ENCODE results near the gene CHMP3. TPM values are rescaled to one million over a fixed set of nuclear protein-coding genes. Genes with fewer than 3 reads are reported as not detected.

The CHMP3 gene
- total RNA-seq, 1 experiment from 2014 or later, result 129 TPM

- CTCF ChIA-PET, result no interaction called here
These were observed 98.6 kb downstream of the CHMP3 start for GRCh38 chr2:86464652-86465051.

GRCh38 chr2:86461042-86461743, 102.0 kb downstream of the CHMP3 start:
- H3K4me3 ChIP-seq (ENCODE audit: low read depth in 2 of 2, low read length in 2 of 2), result no peak overlapping the region
- BruUV-seq (replicated peaks), result no TSS peak
- H3K4me1 ChIP-seq (ENCODE audit: control insufficient read depth, insufficient read depth, low read length), result no peaks in the 10 kb centered on the region
- intact Hi-C loops (cut with micrococcal nuclease; ENCODE audit: unreplicated experiment) (no loop called here), in situ Hi-C loops (cut with HindIII; ENCODE audit: low pct_unique_long_range_greater_than_20kb, low sequenced_read_pairs) (no loop called here)
- POLR2A ChIA-PET, result no interaction called here
- ATAC-seq, result no peak
- H3K36me3 ChIP-seq (ENCODE audit: control insufficient read depth, insufficient read depth, low read length), result peaks cover 30% of the 10 kb centered on the region
- DNase-seq (ENCODE audit: low read depth, low spot score), result no peak
- H3K9me3 ChIP-seq (ENCODE audit: control insufficient read depth, insufficient read depth, low read depth, low read length), result no peaks in the 10 kb centered on the region
- no peak overlapping the region for H3K27ac ChIP-seq (ENCODE audit: low read length)
- H3K27me3 ChIP-seq (ENCODE audit: control insufficient read depth, insufficient read depth, low read length), result no peaks in the 10 kb centered on the region
- TF ChIP-seq POLR2AphosphoS5 (IDR thresholded peaks at IDR 0.05; ENCODE audit: low read depth, low read length) (no peak), SIN3A (IDR thresholded peaks at IDR 0.05; ENCODE audit: borderline replicate concordance, insufficient read depth, low read depth, low read length) (no peak), TCF7L2 (IDR thresholded peaks at IDR 0.05; ENCODE audit: low read depth, low read length) (no peak)
- TF ChIP-seq, protein P1, sequence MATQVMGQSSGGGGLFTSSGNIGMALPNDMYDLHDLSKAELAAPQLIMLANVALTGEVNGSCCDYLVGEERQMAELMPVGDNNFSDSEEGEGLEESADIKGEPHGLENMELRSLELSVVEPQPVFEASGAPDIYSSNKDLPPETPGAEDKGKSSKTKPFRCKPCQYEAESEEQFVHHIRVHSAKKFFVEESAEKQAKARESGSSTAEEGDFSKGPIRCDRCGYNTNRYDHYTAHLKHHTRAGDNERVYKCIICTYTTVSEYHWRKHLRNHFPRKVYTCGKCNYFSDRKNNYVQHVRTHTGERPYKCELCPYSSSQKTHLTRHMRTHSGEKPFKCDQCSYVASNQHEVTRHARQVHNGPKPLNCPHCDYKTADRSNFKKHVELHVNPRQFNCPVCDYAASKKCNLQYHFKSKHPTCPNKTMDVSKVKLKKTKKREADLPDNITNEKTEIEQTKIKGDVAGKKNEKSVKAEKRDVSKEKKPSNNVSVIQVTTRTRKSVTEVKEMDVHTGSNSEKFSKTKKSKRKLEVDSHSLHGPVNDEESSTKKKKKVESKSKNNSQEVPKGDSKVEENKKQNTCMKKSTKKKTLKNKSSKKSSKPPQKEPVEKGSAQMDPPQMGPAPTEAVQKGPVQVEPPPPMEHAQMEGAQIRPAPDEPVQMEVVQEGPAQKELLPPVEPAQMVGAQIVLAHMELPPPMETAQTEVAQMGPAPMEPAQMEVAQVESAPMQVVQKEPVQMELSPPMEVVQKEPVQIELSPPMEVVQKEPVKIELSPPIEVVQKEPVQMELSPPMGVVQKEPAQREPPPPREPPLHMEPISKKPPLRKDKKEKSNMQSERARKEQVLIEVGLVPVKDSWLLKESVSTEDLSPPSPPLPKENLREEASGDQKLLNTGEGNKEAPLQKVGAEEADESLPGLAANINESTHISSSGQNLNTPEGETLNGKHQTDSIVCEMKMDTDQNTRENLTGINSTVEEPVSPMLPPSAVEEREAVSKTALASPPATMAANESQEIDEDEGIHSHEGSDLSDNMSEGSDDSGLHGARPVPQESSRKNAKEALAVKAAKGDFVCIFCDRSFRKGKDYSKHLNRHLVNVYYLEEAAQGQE (IDR thresholded peaks at IDR 0.05; ENCODE audit: insufficient read depth in 1 of 2, low read depth in 2 of 2, low read length in 1 of 2), result no peak
- TF ChIP-seq, protein P2, sequence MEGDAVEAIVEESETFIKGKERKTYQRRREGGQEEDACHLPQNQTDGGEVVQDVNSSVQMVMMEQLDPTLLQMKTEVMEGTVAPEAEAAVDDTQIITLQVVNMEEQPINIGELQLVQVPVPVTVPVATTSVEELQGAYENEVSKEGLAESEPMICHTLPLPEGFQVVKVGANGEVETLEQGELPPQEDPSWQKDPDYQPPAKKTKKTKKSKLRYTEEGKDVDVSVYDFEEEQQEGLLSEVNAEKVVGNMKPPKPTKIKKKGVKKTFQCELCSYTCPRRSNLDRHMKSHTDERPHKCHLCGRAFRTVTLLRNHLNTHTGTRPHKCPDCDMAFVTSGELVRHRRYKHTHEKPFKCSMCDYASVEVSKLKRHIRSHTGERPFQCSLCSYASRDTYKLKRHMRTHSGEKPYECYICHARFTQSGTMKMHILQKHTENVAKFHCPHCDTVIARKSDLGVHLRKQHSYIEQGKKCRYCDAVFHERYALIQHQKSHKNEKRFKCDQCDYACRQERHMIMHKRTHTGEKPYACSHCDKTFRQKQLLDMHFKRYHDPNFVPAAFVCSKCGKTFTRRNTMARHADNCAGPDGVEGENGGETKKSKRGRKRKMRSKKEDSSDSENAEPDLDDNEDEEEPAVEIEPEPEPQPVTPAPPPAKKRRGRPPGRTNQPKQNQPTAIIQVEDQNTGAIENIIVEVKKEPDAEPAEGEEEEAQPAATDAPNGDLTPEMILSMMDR (IDR thresholded peaks at IDR 0.05), result no peak
- CTCF ChIA-PET, result no interaction called here

More at GRCh38 chr2:86464652-86465051, 98.6 kb downstream of the CHMP3 start:
- Histone ChIP-seq H3K4me1 (ENCODE audit: control insufficient read depth, insufficient read depth, low read length) (no peaks in the 10 kb centered on the region), H3K36me3 (ENCODE audit: control insufficient read depth, insufficient read depth, low read length) (peaks cover 34% of the 10 kb centered on the region), H3K27me3 (ENCODE audit: control insufficient read depth, insufficient read depth, low read length) (no peaks in the 10 kb centered on the region), H3K4me3 (ENCODE audit: low read depth in 2 of 2, low read length in 2 of 2) (no peak overlapping the region), H3K9me3 (ENCODE audit: control insufficient read depth, insufficient read depth, low read depth, low read length) (no peaks in the 10 kb centered on the region), H3K27ac (ENCODE audit: low read length) (no peak overlapping the region)
- ATAC-seq, result no peak
- BruUV-seq (replicated peaks), result no TSS peak
- POLR2A ChIA-PET, result no interaction called here
- in situ Hi-C loops (cut with HindIII; ENCODE audit: low pct_unique_long_range_greater_than_20kb, low sequenced_read_pairs), result no loop called here
- TF ChIP-seq TCF7L2 (IDR thresholded peaks at IDR 0.05; ENCODE audit: low read depth, low read length) (no peak), POLR2AphosphoS5 (IDR thresholded peaks at IDR 0.05; ENCODE audit: low read depth, low read length) (no peak), SIN3A (IDR thresholded peaks at IDR 0.05; ENCODE audit: borderline replicate concordance, insufficient read depth, low read depth, low read length) (no peak)
- TF ChIP-seq, protein P1 (IDR thresholded peaks at IDR 0.05; ENCODE audit: insufficient read depth in 1 of 2, low read depth in 2 of 2, low read length in 1 of 2), result no peak
- TF ChIP-seq, protein P2 (IDR thresholded peaks at IDR 0.05), result no peak
- intact Hi-C loops (cut with micrococcal nuclease; ENCODE audit: unreplicated experiment), result no loop called here
- DNase-seq (ENCODE audit: low read depth, low spot score), result no peak

Data from Panc1 (cell line).